Nephron (organoid): Measurements from ENCODE around the gene KDM5B.

ENCODE experiments used
- H3K27ac Mint-ChIP-seq, 3 experiments: 2 replicates each; pipeline ENCODE4 v1.8.0; 2020; ENCODE audit warnings: mixed read lengths in 3 of 3, mild to moderate bottlenecking in 2 of 3, moderate library complexity in 1 of 3
- H3K27me3 Mint-ChIP-seq: 2 replicates; pipeline ENCODE4 v1.8.0; 2021; ENCODE audit warnings: low read depth, mild to moderate bottlenecking, moderate library complexity, mixed read lengths
- H3K36me3 Mint-ChIP-seq: 2 replicates; pipeline ENCODE4 v1.8.0; 2020; ENCODE audit warnings: low read depth, mixed read lengths
- H3K4me1 Mint-ChIP-seq: 2 replicates; pipeline ENCODE4 v1.8.0; 2020; ENCODE audit warnings: mixed read lengths
- H3K4me3 Mint-ChIP-seq, 3 experiments: 2 replicates each; pipeline ENCODE4 v1.8.0; 2020; ENCODE audit warnings: mild to moderate bottlenecking in 3 of 3, mixed read lengths in 3 of 3, moderate library complexity in 2 of 3
- H3K9me3 Mint-ChIP-seq: 2 replicates; pipeline ENCODE4 v1.8.0; 2020; ENCODE audit warnings: mixed read lengths
- CTCF ChIP-seq, 3 experiments: fragments of 200-600 bp; sonication (generic); IDR thresholded peaks; one replicate each; pipeline ENCODE4 v1.5.0; 2021; ENCODE audit warnings: antibody characterized with exemption in 3 of 3; ENCODE audit not compliant: unreplicated experiment in 3 of 3

KDM5B gene

GRCh38 chr1:202689082-202689481, 119.1 kb downstream of the KDM5B start:
- Mint-ChIP-seq H3K27ac (no peak overlapping the region), H3K27me3 (peaks cover 37% of the 10 kb centered on the region), H3K4me1 (no peaks in the 10 kb centered on the region), H3K36me3 (no peaks in the 10 kb centered on the region), H3K9me3 (no peaks in the 10 kb centered on the region), H3K4me3 (no peak overlapping the region)
- no peak for TF ChIP-seq CTCF (IDR thresholded peaks at IDR 0.05; ENCODE audit: unreplicated experiment in 3 of 3)

DNA sequence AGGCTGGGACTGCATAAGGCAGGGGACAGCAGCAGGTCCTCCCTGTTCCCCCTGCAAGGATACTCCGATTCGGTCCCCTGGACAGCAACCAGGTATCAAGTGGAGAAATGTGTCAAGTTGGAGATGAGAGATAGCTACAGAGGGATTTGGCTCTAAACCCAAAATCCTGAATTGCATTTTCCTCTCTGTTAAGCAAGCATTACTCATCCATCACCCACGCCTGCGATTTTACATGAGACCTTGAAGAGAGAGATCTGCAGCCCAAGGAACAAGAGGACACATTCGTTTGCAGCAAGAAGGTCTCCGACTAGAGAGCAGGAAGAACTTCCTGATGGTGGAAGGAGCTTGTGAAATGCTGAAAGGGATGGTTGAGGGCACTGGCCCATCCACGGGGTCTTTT, 119.8 kb downstream of the KDM5B start:
- peaks cover 37% of the 10 kb centered on the region for H3K27me3 Mint-ChIP-seq
- no peaks in the 10 kb centered on the region for H3K9me3 Mint-ChIP-seq
- H3K27ac Mint-ChIP-seq: no peak overlapping the region
- no peak for TF ChIP-seq CTCF (IDR thresholded peaks at IDR 0.05; ENCODE audit: unreplicated experiment in 3 of 3)
- no peaks in the 10 kb centered on the region for H3K36me3 Mint-ChIP-seq
- no peaks in the 10 kb centered on the region for H3K4me1 Mint-ChIP-seq
- no peak overlapping the region for H3K4me3 Mint-ChIP-seq

GRCh38 chr1:202687798-202688197, 120.4 kb downstream of the KDM5B start:
- Mint-ChIP-seq H3K27me3 (peaks cover 31% of the 10 kb centered on the region), H3K4me1 (no peaks in the 10 kb centered on the region), H3K36me3 (no peaks in the 10 kb centered on the region), H3K9me3 (no peaks in the 10 kb centered on the region), H3K27ac (no peak overlapping the region), H3K4me3 (no peak overlapping the region)
- TF ChIP-seq CTCF (IDR thresholded peaks at IDR 0.05; ENCODE audit: unreplicated experiment in 3 of 3): no peak

DNA sequence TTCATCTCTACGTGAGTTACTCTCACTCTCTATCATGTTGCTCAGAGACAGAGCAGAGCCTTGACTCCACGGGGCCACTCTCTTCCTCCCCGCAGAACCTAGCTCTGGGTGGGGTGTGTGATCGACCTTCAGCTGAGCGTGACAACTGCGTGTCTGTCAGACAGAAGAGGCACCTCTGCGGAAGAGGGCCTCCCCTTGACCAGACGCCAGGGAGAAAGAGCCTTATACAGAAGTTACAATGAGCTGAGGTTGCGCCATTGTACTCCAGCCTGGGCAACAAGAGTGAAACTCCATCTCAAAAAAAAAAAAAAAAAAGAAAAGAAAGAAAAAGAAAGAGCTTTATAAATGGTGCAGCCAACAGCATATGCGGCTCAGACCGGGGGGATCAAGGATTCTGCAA, 120.9 kb downstream of the KDM5B start:
- no peak for TF ChIP-seq CTCF (IDR thresholded peaks at IDR 0.05; ENCODE audit: unreplicated experiment in 3 of 3)
- H3K4me3 Mint-ChIP-seq: no peak overlapping the region
- H3K27me3 Mint-ChIP-seq: peaks cover 31% of the 10 kb centered on the region
- H3K4me1 Mint-ChIP-seq: no peaks in the 10 kb centered on the region
- H3K27ac Mint-ChIP-seq: no peak overlapping the region
- no peaks in the 10 kb centered on the region for H3K36me3 Mint-ChIP-seq
- H3K9me3 Mint-ChIP-seq: no peaks in the 10 kb centered on the region

DNA sequence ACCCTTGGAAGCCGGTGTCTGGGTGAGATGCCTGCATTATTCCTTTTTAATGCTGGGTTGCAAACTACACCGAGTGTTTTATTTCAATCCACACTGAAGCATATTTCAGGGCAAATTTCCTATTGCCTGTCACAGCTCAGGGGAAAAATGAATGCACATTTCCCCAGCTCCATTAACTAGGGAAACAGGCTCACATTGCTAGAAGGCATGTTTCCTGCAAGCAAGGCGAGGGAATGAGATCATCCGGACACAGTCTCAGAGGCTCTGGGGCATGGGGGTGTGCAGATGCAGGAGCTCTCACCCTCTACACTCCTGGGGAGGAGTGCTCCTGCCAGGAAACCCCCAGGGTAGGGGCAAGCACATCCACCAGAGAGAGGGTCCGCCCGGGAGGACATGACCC, 122.6 kb downstream of the KDM5B start:
- no peak for TF ChIP-seq CTCF (IDR thresholded peaks at IDR 0.05; ENCODE audit: unreplicated experiment in 3 of 3)
- H3K4me1 Mint-ChIP-seq: no peaks in the 10 kb centered on the region
- no peaks in the 10 kb centered on the region for H3K36me3 Mint-ChIP-seq
- H3K9me3 Mint-ChIP-seq: no peaks in the 10 kb centered on the region
- no peak overlapping the region for H3K27ac Mint-ChIP-seq
- no peak overlapping the region for H3K4me3 Mint-ChIP-seq
- H3K27me3 Mint-ChIP-seq: peaks cover 31% of the 10 kb centered on the region

GRCh38 chr1:202684716-202685115, 123.5 kb downstream of the KDM5B start:
- Mint-ChIP-seq H3K27ac (no peak overlapping the region), H3K4me3 (no peak overlapping the region), H3K4me1 (no peaks in the 10 kb centered on the region), H3K9me3 (peaks cover 2% of the 10 kb centered on the region), H3K36me3 (no peaks in the 10 kb centered on the region), H3K27me3 (peaks cover 32% of the 10 kb centered on the region)
- no peak for TF ChIP-seq CTCF (IDR thresholded peaks at IDR 0.05; ENCODE audit: unreplicated experiment in 3 of 3)
